Retinal pigment epithelial cell (primary cell): Measurements from ENCODE around the gene ITPRIPL1.
A peak's percentile ranks its signal among the peaks of the same experiment; 100 is the strongest.

Experiments used
- DNase-seq: peaks from one replicate; pipeline ENCODE4 v3.0.0-alpha.2; 2010; ENCODE audit warnings: low read depth
- H3K4me3 ChIP-seq: 2 replicates; pipeline ENCODE4 v1.5.1; 2011; ENCODE audit warnings: mild to moderate bottlenecking, low read length, control low read depth, moderate library complexity
- TF ChIP-seq, protein P1 (sequence below): conservative IDR thresholded peaks from 2 replicates; pipeline ENCODE4 v1.5.1; 2011; ENCODE audit warnings: low read depth, low read length, control low read depth, inconsistent platforms

Gene ITPRIPL1

DNA sequence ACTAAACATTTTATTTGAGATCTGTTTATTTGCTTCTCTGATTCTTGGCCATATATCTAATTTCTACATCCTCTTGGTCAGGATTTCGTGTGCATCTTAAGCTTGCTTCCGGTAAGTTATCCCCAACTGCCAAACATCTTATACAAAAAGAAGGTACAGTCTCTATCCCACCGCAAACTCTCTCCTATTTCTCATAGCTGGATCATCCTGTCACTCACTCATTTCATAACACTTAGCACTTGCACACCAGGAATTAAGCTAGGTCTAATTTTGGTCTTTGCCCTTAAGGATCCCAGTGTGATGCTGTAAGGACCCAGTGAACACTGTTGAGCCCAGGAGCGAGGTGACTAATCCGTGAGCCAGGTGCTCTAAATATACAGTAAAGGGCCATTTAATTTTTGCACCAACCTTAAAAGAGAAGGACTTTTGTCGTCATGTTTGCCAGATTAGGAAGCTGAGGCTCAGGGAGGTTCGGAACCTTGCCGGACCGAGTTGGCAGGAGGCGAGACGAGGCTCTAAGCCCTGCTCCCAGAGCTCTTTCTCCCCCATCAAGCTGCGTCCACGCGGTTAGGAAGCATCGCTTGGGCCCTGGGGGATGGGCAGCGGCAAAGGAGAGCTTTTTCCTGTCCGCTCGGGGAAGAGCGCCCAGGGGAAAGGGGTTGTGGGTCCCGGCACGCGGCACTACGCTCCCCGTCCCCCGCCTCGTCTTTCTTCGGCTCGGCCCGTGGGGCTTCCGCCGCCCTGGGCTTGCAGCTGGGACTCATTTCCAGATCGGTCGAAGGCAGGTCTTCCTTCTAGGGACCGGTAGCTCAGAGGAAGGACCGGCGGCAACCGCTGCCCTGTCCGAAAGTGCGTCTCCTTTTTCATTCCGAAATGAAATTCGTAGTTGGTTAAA lies 4.1 kb upstream of the ITPRIPL1 start:
- DNase-seq, result no peak
- TF ChIP-seq, protein P1, sequence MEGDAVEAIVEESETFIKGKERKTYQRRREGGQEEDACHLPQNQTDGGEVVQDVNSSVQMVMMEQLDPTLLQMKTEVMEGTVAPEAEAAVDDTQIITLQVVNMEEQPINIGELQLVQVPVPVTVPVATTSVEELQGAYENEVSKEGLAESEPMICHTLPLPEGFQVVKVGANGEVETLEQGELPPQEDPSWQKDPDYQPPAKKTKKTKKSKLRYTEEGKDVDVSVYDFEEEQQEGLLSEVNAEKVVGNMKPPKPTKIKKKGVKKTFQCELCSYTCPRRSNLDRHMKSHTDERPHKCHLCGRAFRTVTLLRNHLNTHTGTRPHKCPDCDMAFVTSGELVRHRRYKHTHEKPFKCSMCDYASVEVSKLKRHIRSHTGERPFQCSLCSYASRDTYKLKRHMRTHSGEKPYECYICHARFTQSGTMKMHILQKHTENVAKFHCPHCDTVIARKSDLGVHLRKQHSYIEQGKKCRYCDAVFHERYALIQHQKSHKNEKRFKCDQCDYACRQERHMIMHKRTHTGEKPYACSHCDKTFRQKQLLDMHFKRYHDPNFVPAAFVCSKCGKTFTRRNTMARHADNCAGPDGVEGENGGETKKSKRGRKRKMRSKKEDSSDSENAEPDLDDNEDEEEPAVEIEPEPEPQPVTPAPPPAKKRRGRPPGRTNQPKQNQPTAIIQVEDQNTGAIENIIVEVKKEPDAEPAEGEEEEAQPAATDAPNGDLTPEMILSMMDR, result no peak
- H3K4me3 ChIP-seq, result peak overlapping the region; percentile 52

DNA sequence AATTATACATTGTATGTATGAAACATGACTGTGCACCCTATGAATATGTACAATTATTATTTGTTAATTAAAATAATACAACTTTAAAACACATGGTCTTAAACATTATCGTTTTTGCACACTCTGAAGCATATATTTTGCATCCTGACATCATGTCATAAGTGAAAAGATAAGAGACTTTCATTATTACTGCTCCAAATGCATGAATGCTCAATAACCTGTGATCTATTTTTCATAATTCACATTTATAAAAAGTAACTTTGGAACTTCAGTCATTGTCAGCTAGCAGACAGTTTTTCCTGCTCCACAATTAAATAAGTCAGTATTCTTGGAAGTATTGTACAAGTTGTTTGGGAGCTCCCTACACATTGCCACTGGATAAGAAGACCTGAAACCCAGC lies 1.3 kb upstream of the ITPRIPL1 start:
- TF ChIP-seq, protein P1, result no peak
- H3K4me3 ChIP-seq, result no peak overlapping the region

DNA sequence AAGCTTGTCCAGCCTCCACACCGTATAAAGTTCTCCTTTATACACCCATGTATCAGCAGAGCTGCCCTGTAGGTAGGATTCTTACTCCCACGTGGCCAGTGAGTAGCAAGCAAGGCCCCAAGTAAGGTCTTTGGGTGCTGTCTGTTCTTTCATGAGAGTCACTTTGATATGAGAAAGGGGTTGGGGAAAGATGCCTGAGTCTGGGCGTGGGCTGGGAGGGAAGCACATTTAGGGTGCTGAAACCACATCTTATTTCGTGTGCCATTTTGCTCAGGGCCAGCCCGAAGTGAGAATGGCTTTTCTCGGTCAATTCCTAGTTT lies 436 bp upstream of the ITPRIPL1 start:
- peak overlapping the region; percentile 45 for H3K4me3 ChIP-seq
- no peak for DNase-seq
- TF ChIP-seq, protein P1, result no peak

More for the DNA sequence above, 1.3 kb upstream of the ITPRIPL1 start:
- DNase-seq, result no peak

DNA sequence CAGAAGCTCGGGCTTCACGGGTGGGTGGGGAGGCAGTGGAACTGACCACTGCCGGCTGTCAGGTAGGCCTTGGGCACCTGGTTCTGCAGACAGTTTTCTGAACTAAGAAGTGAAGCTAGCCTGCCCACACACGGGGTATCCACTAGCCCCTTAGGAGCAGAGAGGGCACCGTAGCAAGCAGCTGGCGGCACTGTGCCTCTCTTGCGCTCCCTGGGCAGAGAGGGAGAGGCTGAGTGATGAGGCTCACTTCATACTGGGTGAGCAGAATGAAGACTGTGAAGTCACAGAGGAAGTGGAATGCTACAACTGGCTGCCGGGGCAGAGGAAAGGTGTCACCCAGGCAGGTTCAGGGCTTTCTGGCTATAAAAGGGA lies 753 bp downstream of the ITPRIPL1 start:
- DNase-seq, result no peak
- TF ChIP-seq, protein P1, result no peak
- H3K4me3 ChIP-seq, result no peak overlapping the region

DNA sequence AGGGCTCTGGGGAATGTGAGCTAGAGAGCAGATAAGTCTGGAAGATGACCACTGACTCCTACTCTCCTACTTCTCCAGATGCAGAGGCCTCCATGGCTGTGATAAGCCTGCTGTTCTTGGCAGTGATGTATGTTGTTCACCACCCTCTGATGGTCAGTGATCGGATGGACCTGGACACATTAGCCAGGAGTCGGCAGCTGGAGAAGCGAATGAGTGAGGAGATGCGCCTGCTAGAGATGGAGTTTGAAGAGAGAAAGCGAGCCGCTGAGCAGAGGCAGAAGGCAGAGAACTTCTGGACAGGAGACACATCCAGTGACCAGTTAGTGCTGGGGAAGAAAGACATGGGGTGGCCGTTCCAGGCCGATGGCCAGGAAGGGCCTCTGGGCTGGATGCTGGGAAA lies 1.4 kb downstream of the ITPRIPL1 start:
- no peak for DNase-seq
- H3K4me3 ChIP-seq, result no peak overlapping the region
- TF ChIP-seq, protein P1, result no peak

DNA sequence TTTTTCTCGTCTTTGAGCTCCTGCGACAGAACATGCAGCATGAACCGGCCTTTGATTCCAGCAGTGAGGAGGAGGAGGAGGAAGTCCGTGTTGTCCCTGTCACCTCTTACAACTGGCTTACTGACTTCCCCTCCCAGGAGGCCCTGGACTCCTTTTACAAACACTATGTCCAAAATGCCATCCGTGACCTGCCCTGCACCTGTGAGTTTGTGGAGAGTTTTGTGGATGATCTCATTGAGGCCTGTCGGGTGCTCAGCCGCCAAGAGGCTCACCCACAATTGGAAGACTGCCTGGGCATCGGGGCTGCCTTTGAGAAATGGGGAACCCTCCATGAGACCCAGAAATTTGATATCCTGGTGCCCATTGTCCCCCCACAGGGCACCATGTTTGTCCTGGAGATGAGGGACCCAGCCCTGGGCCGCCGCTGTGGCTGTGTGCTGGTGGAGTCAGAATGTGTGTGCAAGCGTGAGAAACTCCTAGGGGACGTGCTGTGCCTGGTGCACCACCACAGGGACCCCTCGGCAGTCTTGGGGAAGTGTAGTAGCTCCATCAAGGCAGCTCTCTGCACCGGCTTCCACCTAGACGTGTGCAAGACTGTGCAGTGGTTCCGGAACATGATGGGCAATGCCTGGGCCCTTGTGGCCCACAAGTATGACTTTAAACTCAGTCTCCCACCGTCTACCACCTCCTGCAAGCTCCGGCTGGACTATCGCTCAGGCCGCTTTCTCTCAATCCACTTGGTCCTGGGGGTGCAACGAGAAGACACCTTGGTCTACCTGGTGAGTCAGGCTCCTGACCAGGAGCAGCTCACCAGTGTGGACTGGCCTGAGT lies 2.1 kb downstream of the ITPRIPL1 start:
- DNase-seq, result no peak
- TF ChIP-seq, protein P1, result no peak
- no peak overlapping the region for H3K4me3 ChIP-seq
